ENCODE data around the gene KCNIP4.

Gene KCNIP4

GRCh38 chr4:20987191-20987590 is 961.4 kb downstream of the KCNIP4 start:
- H3K27ac ChIP-seq = no peak overlapping the region
- H3K4me3 ChIP-seq = no peak overlapping the region
- TF ChIP-seq, protein P1, sequence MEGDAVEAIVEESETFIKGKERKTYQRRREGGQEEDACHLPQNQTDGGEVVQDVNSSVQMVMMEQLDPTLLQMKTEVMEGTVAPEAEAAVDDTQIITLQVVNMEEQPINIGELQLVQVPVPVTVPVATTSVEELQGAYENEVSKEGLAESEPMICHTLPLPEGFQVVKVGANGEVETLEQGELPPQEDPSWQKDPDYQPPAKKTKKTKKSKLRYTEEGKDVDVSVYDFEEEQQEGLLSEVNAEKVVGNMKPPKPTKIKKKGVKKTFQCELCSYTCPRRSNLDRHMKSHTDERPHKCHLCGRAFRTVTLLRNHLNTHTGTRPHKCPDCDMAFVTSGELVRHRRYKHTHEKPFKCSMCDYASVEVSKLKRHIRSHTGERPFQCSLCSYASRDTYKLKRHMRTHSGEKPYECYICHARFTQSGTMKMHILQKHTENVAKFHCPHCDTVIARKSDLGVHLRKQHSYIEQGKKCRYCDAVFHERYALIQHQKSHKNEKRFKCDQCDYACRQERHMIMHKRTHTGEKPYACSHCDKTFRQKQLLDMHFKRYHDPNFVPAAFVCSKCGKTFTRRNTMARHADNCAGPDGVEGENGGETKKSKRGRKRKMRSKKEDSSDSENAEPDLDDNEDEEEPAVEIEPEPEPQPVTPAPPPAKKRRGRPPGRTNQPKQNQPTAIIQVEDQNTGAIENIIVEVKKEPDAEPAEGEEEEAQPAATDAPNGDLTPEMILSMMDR (IDR thresholded peaks at IDR 0.05) = no peak
- DNase-seq (ENCODE audit: low spot score) = no peak

- TF ChIP-seq, protein P1 (IDR thresholded peaks at IDR 0.05) = no peak
- Histone ChIP-seq H3K27ac (no peak overlapping the region), H3K4me3 (no peak overlapping the region)
- DNase-seq (ENCODE audit: low spot score) = no peak
Measured at GRCh38 chr4:20984576-20984836, 964.1 kb downstream of the KCNIP4 start.

GRCh38 chr4:20983763-20984575 is 964.6 kb downstream of the KCNIP4 start:
- DNase-seq (ENCODE audit: low spot score) = no peak
- TF ChIP-seq, protein P1 (IDR thresholded peaks at IDR 0.05) = no peak
- Histone ChIP-seq H3K27ac (no peak overlapping the region), H3K4me3 (no peak overlapping the region)

GRCh38 chr4:20982544-20982943 is 966.0 kb downstream of the KCNIP4 start:
- TF ChIP-seq, protein P1 (IDR thresholded peaks at IDR 0.05) = no peak
- H3K27ac ChIP-seq = no peak overlapping the region

DNA sequence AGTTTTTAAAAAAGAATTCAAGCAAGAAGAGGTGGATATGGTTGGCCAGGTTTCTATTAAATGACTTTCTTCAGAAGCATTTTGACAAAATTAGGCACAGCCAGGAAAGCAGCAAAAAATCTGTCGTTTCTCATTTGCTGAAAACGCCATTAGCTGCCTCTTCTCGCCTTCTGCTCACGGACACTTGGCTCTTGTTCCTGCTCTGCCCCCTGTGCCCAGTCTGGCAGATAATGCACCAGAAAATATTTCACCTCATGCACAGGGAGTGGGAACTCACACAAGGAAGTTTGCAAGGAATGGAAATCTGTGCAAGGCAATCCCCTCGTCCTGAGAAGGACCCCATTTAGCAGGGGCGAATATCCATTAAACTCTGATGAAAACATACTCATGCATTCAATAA is 988.3 kb downstream of the KCNIP4 start:
- Histone ChIP-seq H3K4me3 (no peak overlapping the region), H3K27ac (no peak overlapping the region)
- no peak for DNase-seq (ENCODE audit: low spot score)
- TF ChIP-seq, protein P1 (IDR thresholded peaks at IDR 0.05) = no peak

More at GRCh38 chr4:20982544-20982943, 966.0 kb downstream of the KCNIP4 start:
- DNase-seq (ENCODE audit: low spot score) = no peak
- H3K4me3 ChIP-seq = no peak overlapping the region

DNA sequence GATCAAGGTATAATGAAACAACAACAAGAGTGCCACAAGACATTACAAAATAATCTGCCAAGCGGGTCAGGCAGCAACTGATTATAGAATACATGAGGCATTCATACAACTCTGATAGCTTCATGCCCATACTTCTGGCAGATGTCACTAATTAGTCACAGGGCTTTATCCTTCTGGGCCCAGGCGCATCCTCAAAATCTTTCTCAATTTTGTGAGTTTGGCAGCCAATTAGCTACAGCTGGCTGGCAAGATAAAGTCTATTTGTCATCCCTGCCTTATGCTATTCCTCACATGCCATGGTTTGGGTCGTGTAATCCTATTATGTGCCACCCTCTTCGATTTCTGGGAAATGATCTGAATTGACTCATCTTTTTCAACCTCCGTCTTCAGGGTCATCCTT is 994.0 kb downstream of the KCNIP4 start:
- H3K27ac ChIP-seq = no peak overlapping the region
- no peak for DNase-seq (ENCODE audit: low spot score)
- no peak overlapping the region for H3K4me3 ChIP-seq
- TF ChIP-seq, protein P1 (IDR thresholded peaks at IDR 0.05) = no peak

DNA sequence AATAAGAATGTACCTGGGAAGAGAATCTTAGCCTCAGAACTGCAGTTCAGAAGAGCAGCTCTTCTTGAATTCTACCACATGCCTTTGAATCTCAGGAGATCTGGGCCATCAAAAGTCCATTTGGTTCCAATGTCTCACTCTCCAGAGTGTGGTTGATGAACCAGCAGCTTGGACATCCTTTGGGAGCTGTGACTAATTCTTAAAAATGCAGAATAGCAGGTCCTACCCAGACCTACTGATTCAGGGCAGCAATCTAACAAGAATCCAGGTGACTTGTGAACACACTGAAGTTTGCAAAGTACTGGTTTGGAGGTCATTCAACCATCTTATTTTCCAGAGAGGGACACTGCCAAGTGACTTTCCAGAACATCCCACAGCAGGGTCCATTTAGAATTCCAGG is 1003.6 kb downstream of the KCNIP4 start:
- TF ChIP-seq, protein P1 (IDR thresholded peaks at IDR 0.05) = no peak
- H3K4me3 ChIP-seq = no peak overlapping the region
- H3K27ac ChIP-seq = no peak overlapping the region
- no peak for DNase-seq (ENCODE audit: low spot score)

Data from coronary artery (tissue), 2 donors.